Kidney epithelial cell (primary cell): ENCODE data around the gene KRT13. TPM values are rescaled to one million over a fixed set of nuclear protein-coding genes. Genes with fewer than 3 reads are reported as not detected.
A peak's percentile ranks its signal among the peaks of the same experiment; 100 is the strongest.
"Not testable (repeated sequence)": the region's sequence is repeated elsewhere in the genome, so short reads cannot be mapped to it uniquely, and the experiment has no call there.

ENCODE experiments used
- DNase-seq: peaks from one replicate; pipeline ENCODE4 v3.0.0-alpha.2; 2010; ENCODE audit warnings: low read depth
- H3K27me3 ChIP-seq: 2 replicates; pipeline ENCODE4 v1.6.0; 2011; ENCODE audit warnings: low read length; ENCODE audit not compliant: control insufficient read depth, insufficient read depth
- H3K36me3 ChIP-seq: 2 replicates; pipeline ENCODE4 v1.5.1; 2011; ENCODE audit warnings: low read length; ENCODE audit not compliant: control insufficient read depth, insufficient read depth
- H3K4me3 ChIP-seq: 2 replicates; pipeline ENCODE4 v1.5.1; 2011; ENCODE audit warnings: low read depth, mild to moderate bottlenecking, control low read depth, low read length
- CTCF ChIP-seq: IDR thresholded peaks from 2 replicates; pipeline ENCODE4 v1.5.1; 2011; ENCODE audit warnings: mild to moderate bottlenecking, moderate library complexity, low read length, control low read depth, inconsistent platforms; ENCODE audit not compliant: insufficient read depth, poor library complexity, severe bottlenecking
- total RNA-seq: library from RNA; depleted of rRNA; stranded (reverse); fragments of >200 nt; gene quantifications from 2 replicates; pipeline ENCODE4 v1.2.3, GENCODE V29; 2015

The KRT13 gene
- total RNA-seq, 1 donor from 2014 or later, result not detected

GRCh38 chr17:41545829-41546410 is 40.5 kb upstream of the KRT13 start:
- H3K27me3 ChIP-seq, result no peaks in the 10 kb centered on the region
- H3K4me3 ChIP-seq, result no peak overlapping the region

GRCh38 chr17:41544935-41545334 is 39.5 kb upstream of the KRT13 start:
- no peak for TF ChIP-seq CTCF
- Histone ChIP-seq H3K4me3 (no peak overlapping the region), H3K36me3 (no peaks in the 10 kb centered on the region), H3K27me3 (no peaks in the 10 kb centered on the region)
- DNase-seq, result no peak

More at GRCh38 chr17:41545829-41546410, 40.5 kb upstream of the KRT13 start:
- no peak for TF ChIP-seq CTCF
- no peak for DNase-seq
- H3K36me3 ChIP-seq, result no peaks in the 10 kb centered on the region

GRCh38 chr17:41544491-41544892 is 39.1 kb upstream of the KRT13 start:
- Histone ChIP-seq H3K36me3 (no peaks in the 10 kb centered on the region), H3K4me3 (no peak overlapping the region), H3K27me3 (no peaks in the 10 kb centered on the region)
- DNase-seq, result peak; percentile 37
- TF ChIP-seq CTCF, result no peak

- H3K36me3 ChIP-seq, DNase-seq, H3K4me3 ChIP-seq: not testable (repeated sequence)
Measured at GRCh38 chr17:41542786-41543185, 37.4 kb upstream of the KRT13 start.

GRCh38 chr17:41542357-41542756 is 36.9 kb upstream of the KRT13 start:
- no peak for DNase-seq
- no peaks in the 10 kb centered on the region for H3K27me3 ChIP-seq
- no peaks in the 10 kb centered on the region for H3K36me3 ChIP-seq
- H3K4me3 ChIP-seq, result no peak overlapping the region
- TF ChIP-seq CTCF, result no peak

More at GRCh38 chr17:41542786-41543185, 37.4 kb upstream of the KRT13 start:
- not testable (repeated sequence) for H3K27me3 ChIP-seq

GRCh38 chr17:41540921-41541625 is 35.7 kb upstream of the KRT13 start:
- Histone ChIP-seq H3K36me3 (no peaks in the 10 kb centered on the region), H3K4me3 (no peak overlapping the region), H3K27me3 (no peaks in the 10 kb centered on the region)
- no peak for DNase-seq
- TF ChIP-seq CTCF, result no peak
